Hematopoietic multipotent progenitor cell treated with erythropoietin and hydrocortisone succinate and interleukin-3 and kit ligand, for 15 days (in vitro differentiated cells): ENCODE measurements around the gene CDK5R2.

Source experiments
- DNase-seq: peaks from one replicate; pipeline ENCODE4 v3.0.0-alpha.2; 2015; ENCODE audit warnings: low spot score

CDK5R2 gene

DNA sequence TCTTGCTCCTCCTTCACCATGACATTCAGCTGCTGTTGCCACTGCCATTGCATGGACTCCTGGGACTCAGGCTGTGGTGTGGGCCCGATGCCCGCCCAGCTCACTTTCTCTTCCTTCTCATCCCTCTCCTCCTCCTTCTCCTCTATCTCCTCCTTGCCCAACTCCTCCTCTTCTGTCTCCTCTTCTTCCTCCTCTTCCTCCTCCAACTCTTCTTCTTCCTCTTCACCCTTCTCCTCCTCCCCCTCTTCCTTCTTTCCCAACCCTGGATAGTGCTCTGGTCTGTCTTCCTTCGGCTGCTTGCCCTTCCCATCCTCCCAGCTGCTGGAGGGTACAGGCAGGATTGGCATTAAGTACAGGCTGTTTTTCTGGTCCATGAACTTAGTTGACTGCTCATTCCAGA, 44.5 kb downstream of the CDK5R2 start:
- DNase-seq: no peak

DNA sequence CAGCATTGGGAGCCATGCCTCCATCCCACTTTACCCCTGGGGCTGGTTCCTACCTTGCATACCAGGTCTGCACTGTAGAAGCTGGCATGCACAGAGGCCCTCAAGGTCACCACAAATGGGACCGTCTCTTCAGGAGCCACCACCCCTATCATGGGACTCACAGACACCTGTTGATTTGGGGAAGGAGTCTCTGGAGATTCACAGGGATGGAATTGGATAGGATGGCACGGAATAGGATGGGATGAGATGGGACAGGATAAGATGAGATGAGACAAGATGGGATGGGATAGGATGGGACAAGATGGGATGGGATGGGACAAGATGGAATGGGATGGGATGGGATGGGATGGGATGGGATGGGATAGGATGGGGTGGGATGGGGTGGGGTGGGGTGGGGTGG, 49.8 kb downstream of the CDK5R2 start:
- DNase-seq: no peak

DNA sequence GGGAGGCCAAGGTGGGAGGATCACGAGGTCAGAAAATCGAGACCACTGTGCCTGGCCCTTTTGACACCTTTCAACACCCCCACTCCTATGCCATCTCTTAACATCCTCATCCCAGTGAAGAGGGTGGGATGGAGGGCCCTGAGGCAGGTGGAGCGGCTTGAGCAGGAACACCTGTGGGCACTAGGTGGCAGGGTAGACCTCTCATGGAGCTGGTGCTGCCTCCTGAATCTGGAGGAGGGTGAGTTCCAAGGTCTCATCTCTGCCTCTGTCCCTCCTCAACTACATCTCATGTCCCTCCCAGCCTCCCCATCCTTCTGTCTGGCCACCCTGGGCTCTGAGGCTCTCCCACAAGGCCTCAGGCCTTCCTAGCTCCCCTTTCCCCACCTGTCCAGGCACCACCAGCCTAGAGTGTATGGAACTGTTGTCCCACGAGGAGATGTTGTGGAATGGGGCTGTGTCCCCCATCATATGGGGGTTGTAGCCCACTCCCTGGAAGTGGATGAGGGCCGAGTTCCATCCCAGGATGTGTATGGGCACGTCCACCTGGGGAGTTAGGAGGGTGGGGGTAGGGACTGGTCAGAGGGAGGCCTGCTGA, 50.8 kb downstream of the CDK5R2 start:
- no peak for DNase-seq

DNA sequence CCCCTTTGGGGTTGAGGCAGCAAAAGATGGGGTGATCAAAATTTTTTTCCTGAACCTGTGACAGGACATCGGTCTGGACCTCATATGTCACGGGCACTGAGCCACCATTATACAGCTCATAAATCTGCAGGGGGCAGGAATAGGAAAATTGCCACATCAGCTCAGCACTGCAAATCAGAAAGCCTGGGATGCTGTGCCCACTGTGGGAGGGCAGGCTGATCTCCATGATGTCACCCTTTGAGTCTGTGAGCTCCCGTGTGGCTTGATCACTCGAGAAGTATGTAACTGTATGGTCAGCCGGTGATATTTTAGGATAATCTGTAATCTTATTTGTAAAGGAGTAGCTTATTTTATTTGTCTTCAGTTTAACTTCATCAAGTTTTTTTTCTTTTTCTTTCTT, 51.4 kb downstream of the CDK5R2 start:
- DNase-seq: no peak
